Peyer's patch (tissue), 4 donors: ENCODE results near the gene CD4.

Source experiments
- CTCF ChIP-seq, 6 experiments: fragments of 450-650 bp in 4 of 6; fragments of 200-600 bp in 2 of 6; sonication (generic) in 1 of 6; IDR thresholded peaks; one replicate each; pipeline ENCODE4 v1.5.1; 2017 to 2019; ENCODE audit warnings: antibody characterized with exemption in 6 of 6, mild to moderate bottlenecking in 3 of 6, moderate library complexity in 1 of 6
- POLR2A ChIP-seq, 2 donors: fragments of 450-650 bp; IDR thresholded peaks; one replicate each; pipeline ENCODE4 v1.5.1; 2017; ENCODE audit warnings: antibody characterized with exemption in 2 of 2, mild to moderate bottlenecking in 2 of 2, moderate library complexity in 2 of 2

- no peak for TF ChIP-seq CTCF (IDR thresholded peaks at IDR 0.05)
- no peak for TF ChIP-seq POLR2A (IDR thresholded peaks at IDR 0.05)
Observed at GRCh38 chr12:6863586-6864321, 74.4 kb downstream of the CD4 start.
